ENCODE data around the gene SORBS1.

SORBS1 gene

DNA sequence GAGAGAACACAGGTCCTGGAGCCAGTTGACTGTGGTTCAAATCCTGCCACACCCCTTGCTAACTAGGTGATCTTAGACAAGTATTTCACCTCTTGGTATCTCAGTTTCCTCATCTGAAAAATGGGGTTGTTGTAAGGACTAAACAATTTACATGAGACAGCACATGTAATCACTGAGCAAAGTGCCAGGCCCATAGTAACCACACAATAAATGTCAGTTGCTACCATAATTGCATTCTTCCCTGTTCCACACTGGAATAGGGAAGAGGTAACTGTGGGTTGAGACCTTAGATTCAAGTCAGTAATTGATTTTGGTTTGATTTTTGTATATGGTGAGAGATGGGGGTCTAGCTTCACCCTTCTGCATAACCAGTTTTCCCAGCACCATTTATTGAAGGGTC is 179.0 kb downstream of the SORBS1 start:
- Histone ChIP-seq H3K79me2 (ENCODE audit: insufficient read depth, low read depth) (no peaks in the 10 kb centered on the region), H4K20me1 (ENCODE audit: insufficient read depth) (no peaks in the 10 kb centered on the region), H3K4me1 (ENCODE audit: low read depth, poor library complexity, severe bottlenecking) (no peaks in the 10 kb centered on the region), H3K27me3 (ENCODE audit: insufficient read depth, low read depth) (no peaks in the 10 kb centered on the region), H3K4me2 (no peak overlapping the region), H3K4me3 (IDR thresholded peaks at IDR 0.05; ENCODE audit: insufficient read depth, low read depth, low read length) (no peak overlapping the region), H3K27ac (no peak overlapping the region), H2AFZ (ENCODE audit: low read depth) (no peak overlapping the region), H3K9ac (no peak overlapping the region), H3K36me3 (ENCODE audit: insufficient read depth) (no peaks in the 10 kb centered on the region)
- TF ChIP-seq CTCF (conservative IDR thresholded peaks at IDR 0.05; ENCODE audit: low read depth, low read length) = no peak

- no peaks in the 10 kb centered on the region for H3K79me2 ChIP-seq (ENCODE audit: insufficient read depth, low read depth)
- H3K4me2 ChIP-seq = no peak overlapping the region
- no peak for TF ChIP-seq CTCF (conservative IDR thresholded peaks at IDR 0.05; ENCODE audit: low read depth, low read length)
- no peaks in the 10 kb centered on the region for H3K27me3 ChIP-seq (ENCODE audit: insufficient read depth, low read depth)
- H4K20me1 ChIP-seq (ENCODE audit: insufficient read depth) = no peaks in the 10 kb centered on the region
- no peak overlapping the region for H3K27ac ChIP-seq
- no peaks in the 10 kb centered on the region for H3K4me1 ChIP-seq (ENCODE audit: low read depth, poor library complexity, severe bottlenecking)
- no peak overlapping the region for H3K9ac ChIP-seq
- H2AFZ ChIP-seq (ENCODE audit: low read depth) = no peak overlapping the region
- no peaks in the 10 kb centered on the region for H3K36me3 ChIP-seq (ENCODE audit: insufficient read depth)
- no peak overlapping the region for H3K4me3 ChIP-seq (IDR thresholded peaks at IDR 0.05; ENCODE audit: insufficient read depth, low read depth, low read length)
These were observed 183.2 kb downstream of the SORBS1 start for GRCh38 chr10:95377950-95378349.

- Histone ChIP-seq H3K36me3 (ENCODE audit: insufficient read depth) (no peaks in the 10 kb centered on the region), H3K27me3 (ENCODE audit: insufficient read depth, low read depth) (no peaks in the 10 kb centered on the region)
These were observed 185.8 kb downstream of the SORBS1 start for GRCh38 chr10:95375418-95375817.

GRCh38 chr10:95374597-95375209 is 186.5 kb downstream of the SORBS1 start:
- Histone ChIP-seq H3K79me2 (ENCODE audit: insufficient read depth, low read depth) (no peaks in the 10 kb centered on the region), H4K20me1 (ENCODE audit: insufficient read depth) (no peaks in the 10 kb centered on the region), H3K4me3 (IDR thresholded peaks at IDR 0.05; ENCODE audit: insufficient read depth, low read depth, low read length) (no peak overlapping the region), H3K9ac (no peak overlapping the region), H3K4me2 (no peak overlapping the region), H3K27me3 (ENCODE audit: insufficient read depth, low read depth) (no peaks in the 10 kb centered on the region), H3K4me1 (ENCODE audit: low read depth, poor library complexity, severe bottlenecking) (no peaks in the 10 kb centered on the region), H2AFZ (ENCODE audit: low read depth) (no peak overlapping the region), H3K36me3 (ENCODE audit: insufficient read depth) (no peaks in the 10 kb centered on the region), H3K27ac (no peak overlapping the region)
- TF ChIP-seq CTCF (conservative IDR thresholded peaks at IDR 0.05; ENCODE audit: low read depth, low read length) = peak; percentile 92

More at GRCh38 chr10:95375418-95375817, 185.8 kb downstream of the SORBS1 start:
- no peaks in the 10 kb centered on the region for H3K4me1 ChIP-seq (ENCODE audit: low read depth, poor library complexity, severe bottlenecking)
- H3K79me2 ChIP-seq (ENCODE audit: insufficient read depth, low read depth) = no peaks in the 10 kb centered on the region
- H3K4me2 ChIP-seq = no peak overlapping the region
- H3K4me3 ChIP-seq (IDR thresholded peaks at IDR 0.05; ENCODE audit: insufficient read depth, low read depth, low read length) = no peak overlapping the region
- no peak overlapping the region for H2AFZ ChIP-seq (ENCODE audit: low read depth)
- no peak overlapping the region for H3K27ac ChIP-seq
- H4K20me1 ChIP-seq (ENCODE audit: insufficient read depth) = no peaks in the 10 kb centered on the region
- no peak overlapping the region for H3K9ac ChIP-seq
- no peak for TF ChIP-seq CTCF (conservative IDR thresholded peaks at IDR 0.05; ENCODE audit: low read depth, low read length)

Measured in KMS-11 (cell line).